ENCODE data around the gene UBALD2. TPM values are rescaled to one million over a fixed set of nuclear protein-coding genes. Genes with fewer than 3 reads are reported as not detected.
"Not testable (repeated sequence)": the region's sequence is repeated elsewhere in the genome, so short reads cannot be mapped to it uniquely, and the experiment has no call there.

Gene UBALD2
- total RNA-seq, 2 experiments from 2014 or later: 267 to 270 TPM

DNA sequence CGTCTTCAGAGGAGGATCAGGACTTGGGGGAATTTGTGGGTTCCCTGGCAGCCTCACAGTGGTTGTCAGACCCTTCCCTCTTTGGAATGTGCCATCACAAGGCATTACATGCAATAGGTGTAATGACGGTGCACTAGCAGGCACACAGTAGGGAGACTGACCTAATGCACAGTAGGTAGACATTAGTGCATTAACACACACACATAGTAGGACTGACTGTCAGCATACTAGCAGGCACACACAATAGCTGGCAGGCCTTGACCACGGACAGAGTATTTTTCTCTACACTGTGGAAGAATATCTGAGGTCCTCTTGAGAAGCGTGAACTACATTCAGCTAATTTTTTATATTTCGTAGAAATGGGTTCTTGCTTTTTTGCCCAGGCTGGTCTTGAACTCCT lies 10.9 kb upstream of the UBALD2 start:
- intact Hi-C loops (cut with micrococcal nuclease): no loop called here
- no peak for ATAC-seq
- POLR2A ChIA-PET: interaction anchor here (25.2 to 29.4 kb wide), 3 partner anchors 3 to 71 kb away, joined by 700 to 960 read pairs (median 960); partner anchors contain the start of genes RNF157 and UBALD2
- TF ChIP-seq, protein P1, sequence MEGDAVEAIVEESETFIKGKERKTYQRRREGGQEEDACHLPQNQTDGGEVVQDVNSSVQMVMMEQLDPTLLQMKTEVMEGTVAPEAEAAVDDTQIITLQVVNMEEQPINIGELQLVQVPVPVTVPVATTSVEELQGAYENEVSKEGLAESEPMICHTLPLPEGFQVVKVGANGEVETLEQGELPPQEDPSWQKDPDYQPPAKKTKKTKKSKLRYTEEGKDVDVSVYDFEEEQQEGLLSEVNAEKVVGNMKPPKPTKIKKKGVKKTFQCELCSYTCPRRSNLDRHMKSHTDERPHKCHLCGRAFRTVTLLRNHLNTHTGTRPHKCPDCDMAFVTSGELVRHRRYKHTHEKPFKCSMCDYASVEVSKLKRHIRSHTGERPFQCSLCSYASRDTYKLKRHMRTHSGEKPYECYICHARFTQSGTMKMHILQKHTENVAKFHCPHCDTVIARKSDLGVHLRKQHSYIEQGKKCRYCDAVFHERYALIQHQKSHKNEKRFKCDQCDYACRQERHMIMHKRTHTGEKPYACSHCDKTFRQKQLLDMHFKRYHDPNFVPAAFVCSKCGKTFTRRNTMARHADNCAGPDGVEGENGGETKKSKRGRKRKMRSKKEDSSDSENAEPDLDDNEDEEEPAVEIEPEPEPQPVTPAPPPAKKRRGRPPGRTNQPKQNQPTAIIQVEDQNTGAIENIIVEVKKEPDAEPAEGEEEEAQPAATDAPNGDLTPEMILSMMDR (IDR thresholded peaks at IDR 0.05): no peak
- no peak for DNase-seq
- Mint-ChIP-seq H3K27ac (no peak overlapping the region), H3K36me3 (ENCODE audit: low read depth) (peaks cover 5% of the 10 kb centered on the region), H3K9me3 (peaks cover 3% of the 10 kb centered on the region), H3K4me3 (no peak overlapping the region), H3K27me3 (no peaks in the 10 kb centered on the region), H3K4me1 (ENCODE audit: low read depth) (peaks cover 49% of the 10 kb centered on the region)
- CTCF ChIA-PET: interaction anchor here (0.8 to 1.4 kb wide), 4 partner anchors 7 to 47 kb away, joined by 3 to 5 read pairs (median 4); no protein-coding TSS in a partner anchor

DNA sequence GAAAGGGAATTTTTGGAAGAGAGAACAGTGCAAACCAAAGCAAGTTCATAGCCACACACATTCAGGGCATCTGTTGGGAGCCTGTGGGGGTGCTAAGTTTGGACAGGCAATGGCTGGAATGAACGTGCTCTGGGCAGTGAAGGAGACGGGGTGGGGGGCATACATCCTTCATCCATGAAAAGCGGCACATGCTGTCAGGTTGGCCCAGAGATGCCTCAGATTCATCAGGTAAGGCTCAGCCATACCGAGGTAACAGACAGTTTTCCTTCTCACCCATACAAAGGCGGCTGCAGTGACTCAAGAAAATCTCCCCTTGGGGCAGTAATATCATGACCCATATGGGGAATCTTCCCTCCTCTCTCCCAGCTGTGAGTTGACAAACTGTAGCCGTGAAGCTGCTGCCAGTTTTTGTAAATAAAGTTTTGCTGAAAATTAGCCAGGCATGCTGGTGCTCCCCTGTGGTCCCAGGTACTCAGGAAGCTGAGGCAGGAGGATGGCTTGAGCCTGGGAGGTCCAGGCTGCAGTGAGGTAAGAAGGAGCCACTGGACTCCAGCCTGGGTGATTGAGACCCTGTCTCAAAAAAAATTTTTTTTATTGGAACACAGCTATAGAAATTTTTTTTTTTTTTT lies 9.2 kb upstream of the UBALD2 start:
- H3K4me3 Mint-ChIP-seq: peak overlapping the region; percentile 76
- peaks cover 5% of the 10 kb centered on the region for H3K36me3 Mint-ChIP-seq (ENCODE audit: low read depth)
- DNase-seq: peak; percentile 15

DNA sequence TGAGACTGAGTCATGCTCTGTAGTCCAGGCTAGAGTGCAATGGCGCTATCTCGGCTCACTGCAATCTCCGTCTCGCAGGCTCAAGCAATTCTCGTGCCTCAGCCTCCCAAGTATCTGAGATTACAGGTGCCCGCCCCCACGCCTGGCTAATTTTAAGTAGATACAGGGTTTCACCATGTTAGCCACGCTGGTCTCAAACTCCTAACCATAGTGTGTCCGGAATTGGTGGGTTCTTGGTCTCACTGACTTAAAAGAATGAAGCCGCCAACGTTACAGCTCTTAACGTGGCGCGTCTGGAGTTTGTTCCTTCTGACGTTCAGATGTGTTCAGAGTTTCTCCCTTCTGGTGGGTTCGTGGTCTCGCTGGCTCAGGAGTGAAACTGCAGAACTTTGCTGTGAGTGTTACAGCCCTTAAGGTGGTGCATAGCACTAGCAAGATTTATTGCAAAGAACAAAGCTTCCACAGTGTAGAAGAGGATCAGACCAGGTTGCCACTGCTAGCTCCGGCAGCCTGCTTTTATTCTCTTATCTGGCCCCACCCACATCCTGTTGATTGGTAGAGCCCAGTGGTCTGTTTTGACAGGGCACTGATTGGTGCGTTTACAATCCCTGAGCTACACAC lies 8.6 kb upstream of the UBALD2 start:
- H3K4me3 Mint-ChIP-seq: peak overlapping the region; percentile 76
- H3K36me3 Mint-ChIP-seq (ENCODE audit: low read depth); intact Hi-C loops (cut with micrococcal nuclease); H3K9me3 Mint-ChIP-seq; H3K27me3 Mint-ChIP-seq: not testable (repeated sequence)
- peak overlapping the region; percentile 95 for H3K27ac Mint-ChIP-seq
- ChIA-PET CTCF (interaction anchor here (0.7 to 2.9 kb wide), 9 partner anchors 9 to 131 kb away, joined by 3 to 14 read pairs (median 5); no protein-coding TSS in a partner anchor), POLR2A (interaction anchor here (0.5 to 29.4 kb wide), 17 partner anchors 5 to 724 kb away, joined by 3 to 960 read pairs (median 4); partner anchors contain the start of genes EXOC7, FOXJ1, RNF157 and UBALD2)
- DNase-seq (peak; percentile 80), ATAC-seq (peak; percentile 84)
- H3K4me1 Mint-ChIP-seq (ENCODE audit: low read depth): peaks cover 46% of the 10 kb centered on the region

More for the DNA sequence above, 9.2 kb upstream of the UBALD2 start:
- CTCF ChIA-PET: interaction anchor here (0.9 to 2.9 kb wide), 7 partner anchors 8 to 76 kb away, joined by 3 to 14 read pairs (median 5); no protein-coding TSS in a partner anchor
- TF ChIP-seq, protein P1 (IDR thresholded peaks at IDR 0.05): no peak
- no peak for ATAC-seq
- Mint-ChIP-seq H3K9me3 (peaks cover 3% of the 10 kb centered on the region), H3K4me1 (ENCODE audit: low read depth) (peaks cover 49% of the 10 kb centered on the region), H3K27me3 (no peaks in the 10 kb centered on the region), H3K27ac (peak overlapping the region; percentile 95)
- POLR2A ChIA-PET: interaction anchor here (0.5 to 29.4 kb wide), 17 partner anchors 5 to 724 kb away, joined by 3 to 960 read pairs (median 4); partner anchors contain the start of genes EXOC7, FOXJ1, RNF157 and UBALD2
- intact Hi-C loops (cut with micrococcal nuclease): no loop called here

DNA sequence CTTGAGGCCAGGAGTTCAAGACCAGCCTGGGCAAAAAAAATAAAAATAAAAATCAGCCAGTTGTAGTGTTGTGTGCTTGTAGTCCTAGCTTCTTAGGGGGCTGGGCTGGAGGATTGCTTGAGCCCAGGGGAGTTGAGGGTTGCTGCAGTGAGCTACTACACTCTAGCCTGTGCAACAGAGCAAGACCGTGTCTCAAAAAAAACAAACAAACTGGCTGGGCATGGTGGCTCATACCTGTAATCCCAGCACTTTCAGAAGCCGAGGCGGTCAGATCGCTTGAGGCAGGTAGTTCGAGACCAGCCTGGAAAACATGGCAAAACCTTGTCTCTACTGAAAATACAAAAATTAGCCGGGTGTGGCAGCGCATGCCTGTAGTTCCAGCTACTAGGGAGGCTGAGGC lies 4.9 kb upstream of the UBALD2 start:
- TF ChIP-seq, protein P1 (IDR thresholded peaks at IDR 0.05): no peak
- no peak for DNase-seq
- peaks cover 52% of the 10 kb centered on the region for H3K4me1 Mint-ChIP-seq (ENCODE audit: low read depth)
- H3K4me3 Mint-ChIP-seq: no peak overlapping the region
- no peak overlapping the region for H3K27ac Mint-ChIP-seq
- no peak for ATAC-seq
- POLR2A ChIA-PET: interaction anchor here (0.8 to 29.4 kb wide), 4 partner anchors 7 to 77 kb away, joined by 3 to 960 read pairs (median 830); partner anchors contain the start of genes RNF157 and UBALD2
- peaks cover 5% of the 10 kb centered on the region for H3K36me3 Mint-ChIP-seq (ENCODE audit: low read depth)
- H3K27me3 Mint-ChIP-seq: no peaks in the 10 kb centered on the region
- peaks cover 3% of the 10 kb centered on the region for H3K9me3 Mint-ChIP-seq
- CTCF ChIA-PET: interaction anchor here (1.6 to 3.5 kb wide), 3 partner anchors 10 to 19 kb away, joined by 3 to 14 read pairs (median 12); no protein-coding TSS in a partner anchor
- intact Hi-C loops (cut with micrococcal nuclease): no loop called here

DNA sequence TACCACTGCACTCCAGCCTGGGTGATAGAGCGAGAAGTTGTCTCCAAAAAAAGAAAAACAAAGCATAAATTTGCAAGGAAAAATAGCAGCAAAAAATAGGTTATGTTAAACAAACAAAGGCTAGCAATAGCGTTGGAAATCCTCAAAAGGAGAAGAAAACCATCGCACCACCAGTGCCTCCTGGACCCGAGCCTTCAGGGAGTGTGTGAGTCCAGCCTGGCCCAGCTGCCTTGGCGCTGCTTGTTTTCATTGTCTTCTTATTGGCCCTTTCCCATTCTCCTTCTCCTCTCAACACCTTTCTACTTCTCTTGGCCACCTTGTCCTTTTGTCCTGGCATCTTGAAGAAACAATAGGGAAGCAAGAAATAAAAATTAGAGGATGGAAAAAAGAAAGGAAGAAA lies 4.5 kb upstream of the UBALD2 start:
- no peaks in the 10 kb centered on the region for H3K27me3 Mint-ChIP-seq
- intact Hi-C loops (cut with micrococcal nuclease): no loop called here
- DNase-seq (no peak), ATAC-seq (no peak)
- H3K4me3 Mint-ChIP-seq: no peak overlapping the region
- peaks cover 48% of the 10 kb centered on the region for H3K4me1 Mint-ChIP-seq (ENCODE audit: low read depth)
- ChIA-PET CTCF (interaction anchor here (1.3 to 3.5 kb wide), 4 partner anchors 9 to 19 kb away, joined by 3 to 14 read pairs (median 8); no protein-coding TSS in a partner anchor), POLR2A (interaction anchor here (25.2 to 29.4 kb wide), 3 partner anchors 6 to 77 kb away, joined by 700 to 960 read pairs (median 960); partner anchors contain the start of genes RNF157 and UBALD2)
- TF ChIP-seq, protein P1 (IDR thresholded peaks at IDR 0.05): no peak
- peaks cover 3% of the 10 kb centered on the region for H3K9me3 Mint-ChIP-seq
- peaks cover 5% of the 10 kb centered on the region for H3K36me3 Mint-ChIP-seq (ENCODE audit: low read depth)
- peak overlapping the region; percentile 10 for H3K27ac Mint-ChIP-seq

All from activated CD8-positive, alpha-beta T cell treated with anti-CD3 and anti-CD28 coated beads for 36 hours (primary cell).